ENCODE results near the gene MGRN1.
"Not testable (repeated sequence)": the region's sequence is repeated elsewhere in the genome, so short reads cannot be mapped to it uniquely, and the experiment has no call there.

MGRN1 gene

GRCh38 chr16:4736546-4736945 lies 111.9 kb downstream of the MGRN1 start:
- no peaks in the 10 kb centered on the region for H3K9me3 ChIP-seq (ENCODE audit: control insufficient read depth, insufficient read depth, low read depth, low read length)
- no peaks in the 10 kb centered on the region for H3K4me1 ChIP-seq (ENCODE audit: control insufficient read depth, insufficient read depth, low read length)
- POLR2A ChIA-PET = interaction anchor here (0.7 kb wide), 1 partner anchor 32 kb away, joined by 3 read pairs; no protein-coding TSS in a partner anchor
- TF ChIP-seq SCRT2 (tag by site-specific recombination; IDR thresholded peaks at IDR 0.05) (no peak), ZNF184 (tag by site-specific recombination; IDR thresholded peaks at IDR 0.05) (no peak), ZBTB44 (tag by site-specific recombination; IDR thresholded peaks at IDR 0.05) (no peak), ZNF449 (tag by site-specific recombination; IDR thresholded peaks at IDR 0.05) (no peak), BCL11A (tag by site-specific recombination; IDR thresholded peaks at IDR 0.05; ENCODE audit: low read depth) (no peak), ZBTB48 (tag by site-specific recombination; IDR thresholded peaks at IDR 0.05) (no peak), GFI1B (tag by site-specific recombination; IDR thresholded peaks at IDR 0.05) (no peak), ZNF175 (tag by site-specific recombination; IDR thresholded peaks at IDR 0.05) (no peak), GLIS2 (tag by site-specific recombination; IDR thresholded peaks at IDR 0.05) (no peak), ZNF223 (tag by site-specific recombination; IDR thresholded peaks at IDR 0.05) (no peak)
- no peak overlapping the region for H3K4me3 ChIP-seq (ENCODE audit: low read depth, low read length)
- CTCF ChIA-PET = no interaction called here
- H3K27ac ChIP-seq (ENCODE audit: extremely low read depth, low read depth, low read length) = no peak overlapping the region
- peaks cover 0 to 7% of the 10 kb centered on the region in 2 experiments; a peak in 2 of 3 replicates for H3K36me3 ChIP-seq (ENCODE audit: control insufficient read depth in 2 of 2, insufficient read depth in 1 of 2, low read length in 2 of 2)

- no peaks in the 10 kb centered on the region for H3K4me1 ChIP-seq (ENCODE audit: control insufficient read depth, insufficient read depth, low read length)
- no peaks in the 10 kb centered on the region for H3K36me3 ChIP-seq (ENCODE audit: control insufficient read depth in 2 of 2, insufficient read depth in 1 of 2, low read length in 2 of 2)
- H3K27ac ChIP-seq (ENCODE audit: extremely low read depth, low read depth, low read length) = no peak overlapping the region
- no peaks in the 10 kb centered on the region for H3K9me3 ChIP-seq (ENCODE audit: control insufficient read depth, insufficient read depth, low read depth, low read length)
- ChIA-PET POLR2A (no interaction called here), CTCF (interaction anchor here (0.7 kb wide), 1 partner anchor 82 kb away, joined by 4 read pairs; no protein-coding TSS in a partner anchor)
- no peak overlapping the region for H3K4me3 ChIP-seq (ENCODE audit: low read depth, low read length)
- TF ChIP-seq ZNF623 (tag by site-specific recombination; IDR thresholded peaks at IDR 0.05) = no peak
- no peak for TF ChIP-seq ZNF664 (tag by site-specific recombination; IDR thresholded peaks at IDR 0.05)
Measured at GRCh38 chr16:4737545-4737944, 112.9 kb downstream of the MGRN1 start.

GRCh38 chr16:4738370-4738769 lies 113.7 kb downstream of the MGRN1 start:
- not testable (repeated sequence) for H3K9me3 ChIP-seq (ENCODE audit: control insufficient read depth, insufficient read depth, low read depth, low read length); H3K27ac ChIP-seq (ENCODE audit: extremely low read depth, low read depth, low read length); H3K36me3 ChIP-seq (ENCODE audit: control insufficient read depth in 2 of 2, insufficient read depth in 1 of 2, low read length in 2 of 2); H3K4me1 ChIP-seq (ENCODE audit: control insufficient read depth, insufficient read depth, low read length); H3K4me3 ChIP-seq (ENCODE audit: low read depth, low read length)
- POLR2A ChIA-PET = interaction anchor here (0.7 kb wide), 3 partner anchors 37 to 123 kb away, joined by 3 to 7 read pairs (median 4); no protein-coding TSS in a partner anchor
- CTCF ChIA-PET = interaction anchor here (0.7 kb wide), 1 partner anchor 81 kb away, joined by 4 read pairs; no protein-coding TSS in a partner anchor
- 0 out of 2 replicates have a peak, but pooled peaks have one; percentile 15 for TF ChIP-seq ZFHX2 (tag by site-specific recombination; conservative IDR thresholded peaks at IDR 0.05)
- peak; percentile 88 for TF ChIP-seq ZNF121 (tag by site-specific recombination; IDR thresholded peaks at IDR 0.05)
